PC-3 (cell line): ENCODE measurements around the gene RTF2. TPM values are rescaled to one million over a fixed set of nuclear protein-coding genes. Genes with fewer than 3 reads are reported as not detected.

Experiments
- ATAC-seq: fragments of 200-7000 bp; cut with Tn5 transposase; 2 replicates; pipeline ENCODE4 v1.9.1; 2020; ENCODE audit warnings: mild to moderate bottlenecking, moderate library complexity
- BruUV-seq: library from RNA; stranded (reverse); fragments of 400-500 nt; replicated peaks from 2 replicates; lab custom pipeline; 2021; lab: Mats Ljungman, UMichigan
- CTCF ChIA-PET: fragments of 300-600 bp; sonication (Branson Sonifier 250); formaldehyde crosslinking; loops from one replicate; lab custom pipeline; 2022; ENCODE audit warnings: antibody characterized with exemption; lab: Charles Lee
- POLR2A ChIA-PET: fragments of 300-600 bp; sonication (Branson Sonifier 250); formaldehyde crosslinking; loops from one replicate; lab custom pipeline; 2022; ENCODE audit warnings: antibody characterized with exemption; ENCODE audit not compliant: unreplicated experiment; lab: Charles Lee
- DNase-seq: peaks from one replicate; pipeline ENCODE4 v3.0.0-alpha.2; 2015
- H2AFZ ChIP-seq: fragments of 300-600 bp; sonication (generic); 2 replicates; pipeline ENCODE4 v1.6.0; 2016; ENCODE audit warnings: antibody characterized with exemption, low read length
- H3F3A ChIP-seq: fragments of 300-600 bp; sonication (generic); one replicate; pipeline ENCODE4 v1.6.0; 2017; ENCODE audit warnings: antibody characterized with exemption, low read length, control low read depth, mild to moderate bottlenecking; ENCODE audit not compliant: unreplicated experiment
- H3K27ac ChIP-seq: fragments of 300-600 bp; sonication (generic); 2 replicates; pipeline ENCODE4 v1.5.1; 2016; ENCODE audit warnings: mild to moderate bottlenecking, low read length
- H3K27me3 ChIP-seq: fragments of 300-600 bp; sonication (generic); 2 replicates; pipeline ENCODE4 v1.6.1; 2016; ENCODE audit warnings: low read length, mixed read lengths
- H3K36me3 ChIP-seq: fragments of 300-600 bp; sonication (generic); 2 replicates; pipeline ENCODE4 v1.6.1; 2016; ENCODE audit warnings: low read depth, mixed run types, low read length, mixed read lengths
- H3K4me1 ChIP-seq: fragments of 300-600 bp; sonication (generic); 2 replicates; pipeline ENCODE4 v1.5.1; 2016; ENCODE audit warnings: low read length; ENCODE audit not compliant: insufficient read depth
- H3K4me2 ChIP-seq: fragments of 300-600 bp; sonication (generic); 2 replicates; pipeline ENCODE4 v1.6.0; 2016; ENCODE audit warnings: low read length
- H3K4me3 ChIP-seq: fragments of 300-600 bp; sonication (generic); 2 replicates; pipeline ENCODE4 v1.5.1; 2016; ENCODE audit warnings: mild to moderate bottlenecking, low read length, mixed read lengths
- H3K79me2 ChIP-seq: fragments of 300-600 bp; sonication (generic); 2 replicates; pipeline ENCODE4 v1.6.1; 2017; ENCODE audit warnings: low read length, mixed read lengths
- H3K9ac ChIP-seq: fragments of 300-600 bp; sonication (generic); 2 replicates; pipeline ENCODE4 v1.6.0; 2016; ENCODE audit warnings: mild to moderate bottlenecking, low read length
- H3K9me2 ChIP-seq: fragments of 300-600 bp; sonication (generic); replicated peaks from 2 replicates; pipeline ENCODE4 v1.6.1; 2016; ENCODE audit warnings: mixed run types, low read length, mixed read lengths
- H3K9me3 ChIP-seq: fragments of 300-600 bp; sonication (generic); 2 replicates; pipeline ENCODE4 v1.6.1; 2016; ENCODE audit warnings: low read length, mixed read lengths
- H4K20me1 ChIP-seq: fragments of 300-600 bp; sonication (generic); 2 replicates; pipeline ENCODE4 v1.6.1; 2016; ENCODE audit warnings: low read length, mixed read lengths
- EZH2 ChIP-seq: fragments of 300-600 bp; sonication (generic); IDR thresholded peaks from one replicate; pipeline ENCODE4 v1.6.1; 2017; ENCODE audit warnings: antibody characterized with exemption, mild to moderate bottlenecking, low read length; ENCODE audit not compliant: unreplicated experiment
- EZH2phosphoT487 ChIP-seq: fragments of 300-600 bp; sonication (generic); IDR thresholded peaks from 2 replicates; pipeline ENCODE4 v1.6.1; 2018; ENCODE audit warnings: mild to moderate bottlenecking, antibody characterized with exemption, low read length, borderline replicate concordance
- intact Hi-C: fragments of 100-400 bp; cut with micrococcal nuclease; formaldehyde crosslinking; loops from 2 replicates; pipeline ENCODE4 v1.9.0; 2023
- total RNA-seq: library from RNA; depleted of rRNA; stranded (reverse); fragments of >200 nt; gene quantifications from 2 replicates; pipeline ENCODE4 v1.2.3, GENCODE V29; 2014
- TF ChIP-seq, protein P1 (sequence below): fragments of 300-600 bp; sonication (generic); conservative IDR thresholded peaks from 2 replicates; pipeline ENCODE4 v1.5.1; 2017; ENCODE audit warnings: antibody characterized with exemption, low read depth, mild to moderate bottlenecking, low read length

Gene RTF2
- total RNA-seq, 1 experiment from 2014 or later, result 122 TPM

DNA sequence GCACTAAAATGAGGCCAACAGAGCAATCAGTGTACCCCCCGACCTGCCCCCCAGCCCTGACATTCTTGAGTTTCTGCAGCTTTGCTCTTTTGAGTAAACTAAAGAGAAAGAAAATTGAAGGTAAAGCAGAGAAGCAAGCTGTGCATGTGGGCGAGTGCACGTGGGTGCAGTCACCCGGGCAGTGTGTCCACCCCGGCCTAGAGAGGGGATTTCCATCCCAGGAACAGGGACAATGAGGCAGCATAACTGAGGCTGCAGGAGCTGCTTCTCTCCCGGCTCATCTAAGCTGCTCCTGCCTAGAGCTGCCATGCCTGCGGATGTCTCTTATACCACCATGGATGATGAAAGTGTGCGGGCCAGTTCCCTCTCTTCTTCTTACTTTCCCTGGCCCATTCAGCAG, 39.5 kb upstream of the RTF2 start:
- Histone ChIP-seq H3K27ac (no peak overlapping the region), H3K9me2 (no peaks in the 10 kb centered on the region), H3K79me2 (no peaks in the 10 kb centered on the region), H3K9ac (no peak overlapping the region), H3K9me3 (no peaks in the 10 kb centered on the region), H3K4me2 (no peak overlapping the region), H3K36me3 (no peaks in the 10 kb centered on the region), H2AFZ (no peak overlapping the region), H3K4me3 (no peak overlapping the region), H4K20me1 (no peaks in the 10 kb centered on the region), H3K4me1 (no peaks in the 10 kb centered on the region), H3K27me3 (no peaks in the 10 kb centered on the region), H3F3A (no peaks in the 10 kb centered on the region)
- TF ChIP-seq EZH2 (no peak), EZH2phosphoT487 (no peak)
- TF ChIP-seq, protein P1, sequence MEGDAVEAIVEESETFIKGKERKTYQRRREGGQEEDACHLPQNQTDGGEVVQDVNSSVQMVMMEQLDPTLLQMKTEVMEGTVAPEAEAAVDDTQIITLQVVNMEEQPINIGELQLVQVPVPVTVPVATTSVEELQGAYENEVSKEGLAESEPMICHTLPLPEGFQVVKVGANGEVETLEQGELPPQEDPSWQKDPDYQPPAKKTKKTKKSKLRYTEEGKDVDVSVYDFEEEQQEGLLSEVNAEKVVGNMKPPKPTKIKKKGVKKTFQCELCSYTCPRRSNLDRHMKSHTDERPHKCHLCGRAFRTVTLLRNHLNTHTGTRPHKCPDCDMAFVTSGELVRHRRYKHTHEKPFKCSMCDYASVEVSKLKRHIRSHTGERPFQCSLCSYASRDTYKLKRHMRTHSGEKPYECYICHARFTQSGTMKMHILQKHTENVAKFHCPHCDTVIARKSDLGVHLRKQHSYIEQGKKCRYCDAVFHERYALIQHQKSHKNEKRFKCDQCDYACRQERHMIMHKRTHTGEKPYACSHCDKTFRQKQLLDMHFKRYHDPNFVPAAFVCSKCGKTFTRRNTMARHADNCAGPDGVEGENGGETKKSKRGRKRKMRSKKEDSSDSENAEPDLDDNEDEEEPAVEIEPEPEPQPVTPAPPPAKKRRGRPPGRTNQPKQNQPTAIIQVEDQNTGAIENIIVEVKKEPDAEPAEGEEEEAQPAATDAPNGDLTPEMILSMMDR, result no peak
- CTCF ChIA-PET, result no interaction called here
- POLR2A ChIA-PET, result no interaction called here
- intact Hi-C loops, result no loop called here
- no TSS peak for BruUV-seq
- DNase-seq (no peak), ATAC-seq (no peak)

DNA sequence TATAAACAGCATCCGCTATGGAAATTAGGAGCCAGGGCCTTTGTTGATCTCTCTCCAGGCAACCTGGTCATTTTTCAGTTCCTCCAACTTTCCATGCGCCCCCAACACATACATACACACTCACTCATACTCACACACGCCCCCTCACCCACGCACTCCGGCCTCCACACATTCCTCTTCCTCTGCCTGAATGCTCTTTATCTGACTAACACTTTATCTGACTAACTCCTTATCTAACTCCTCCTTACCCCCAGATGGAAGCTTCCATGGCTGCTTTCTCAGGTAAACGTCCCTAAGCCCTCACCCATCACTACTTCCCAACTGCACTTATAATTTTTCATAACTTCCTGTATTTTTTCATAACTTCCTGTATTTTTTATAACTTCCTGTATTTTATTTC, 38.9 kb upstream of the RTF2 start:
- no peaks in the 10 kb centered on the region for H3K4me1 ChIP-seq
- no peaks in the 10 kb centered on the region for H3K36me3 ChIP-seq
- H3K4me3 ChIP-seq, result no peak overlapping the region
- H4K20me1 ChIP-seq, result no peaks in the 10 kb centered on the region
- no peaks in the 10 kb centered on the region for H3K79me2 ChIP-seq
- POLR2A ChIA-PET, result no interaction called here
- no TSS peak for BruUV-seq
- TF ChIP-seq EZH2phosphoT487 (no peak), EZH2 (no peak)
- TF ChIP-seq, protein P1, result no peak
- CTCF ChIA-PET, result no interaction called here
- no peaks in the 10 kb centered on the region for H3F3A ChIP-seq
- H3K9ac ChIP-seq, result no peak overlapping the region
- H3K9me2 ChIP-seq, result no peaks in the 10 kb centered on the region
- H3K9me3 ChIP-seq, result no peaks in the 10 kb centered on the region
- H3K4me2 ChIP-seq, result no peak overlapping the region
- DNase-seq (no peak), ATAC-seq (no peak)
- peak overlapping the region; percentile 23; the same call in 1 of the 2 replicates for H2AFZ ChIP-seq
- H3K27ac ChIP-seq, result no peak overlapping the region
- intact Hi-C loops, result no loop called here
- no peaks in the 10 kb centered on the region for H3K27me3 ChIP-seq

DNA sequence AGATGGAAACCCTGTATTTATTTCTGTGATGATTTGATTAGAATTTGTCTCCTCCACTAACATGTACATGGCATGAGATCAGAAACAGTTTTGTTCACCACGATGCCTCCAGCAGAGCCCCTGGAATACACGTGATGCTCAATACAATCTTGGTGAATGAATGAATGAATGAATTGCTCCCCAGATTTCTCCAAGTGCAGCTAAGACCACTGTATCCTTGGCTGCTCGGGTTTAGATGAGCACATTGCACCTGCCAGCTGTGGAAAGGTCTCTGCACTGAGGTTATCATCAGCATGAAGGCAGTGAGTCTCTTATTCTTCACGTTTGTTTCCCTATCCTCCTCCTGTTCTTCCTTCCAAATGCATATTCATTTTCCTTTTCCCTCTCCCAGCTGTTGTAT, 38.5 kb upstream of the RTF2 start:
- Histone ChIP-seq H4K20me1 (no peaks in the 10 kb centered on the region), H3K27ac (no peak overlapping the region), H3K4me2 (no peak overlapping the region), H3K9me2 (no peaks in the 10 kb centered on the region), H2AFZ (peak overlapping the region; percentile 23; the same call in 1 of the 2 replicates), H3K9me3 (no peaks in the 10 kb centered on the region), H3K79me2 (no peaks in the 10 kb centered on the region), H3K4me1 (no peaks in the 10 kb centered on the region), H3K4me3 (no peak overlapping the region), H3K9ac (no peak overlapping the region), H3K36me3 (no peaks in the 10 kb centered on the region), H3K27me3 (no peaks in the 10 kb centered on the region), H3F3A (no peaks in the 10 kb centered on the region)
- intact Hi-C loops, result no loop called here
- no TSS peak for BruUV-seq
- ChIA-PET CTCF (no interaction called here), POLR2A (no interaction called here)
- TF ChIP-seq, protein P1, result no peak
- TF ChIP-seq EZH2phosphoT487 (no peak), EZH2 (no peak)
- ATAC-seq (no peak), DNase-seq (no peak)
